Measurements from ENCODE around the gene TBX1.

TBX1 gene

DNA sequence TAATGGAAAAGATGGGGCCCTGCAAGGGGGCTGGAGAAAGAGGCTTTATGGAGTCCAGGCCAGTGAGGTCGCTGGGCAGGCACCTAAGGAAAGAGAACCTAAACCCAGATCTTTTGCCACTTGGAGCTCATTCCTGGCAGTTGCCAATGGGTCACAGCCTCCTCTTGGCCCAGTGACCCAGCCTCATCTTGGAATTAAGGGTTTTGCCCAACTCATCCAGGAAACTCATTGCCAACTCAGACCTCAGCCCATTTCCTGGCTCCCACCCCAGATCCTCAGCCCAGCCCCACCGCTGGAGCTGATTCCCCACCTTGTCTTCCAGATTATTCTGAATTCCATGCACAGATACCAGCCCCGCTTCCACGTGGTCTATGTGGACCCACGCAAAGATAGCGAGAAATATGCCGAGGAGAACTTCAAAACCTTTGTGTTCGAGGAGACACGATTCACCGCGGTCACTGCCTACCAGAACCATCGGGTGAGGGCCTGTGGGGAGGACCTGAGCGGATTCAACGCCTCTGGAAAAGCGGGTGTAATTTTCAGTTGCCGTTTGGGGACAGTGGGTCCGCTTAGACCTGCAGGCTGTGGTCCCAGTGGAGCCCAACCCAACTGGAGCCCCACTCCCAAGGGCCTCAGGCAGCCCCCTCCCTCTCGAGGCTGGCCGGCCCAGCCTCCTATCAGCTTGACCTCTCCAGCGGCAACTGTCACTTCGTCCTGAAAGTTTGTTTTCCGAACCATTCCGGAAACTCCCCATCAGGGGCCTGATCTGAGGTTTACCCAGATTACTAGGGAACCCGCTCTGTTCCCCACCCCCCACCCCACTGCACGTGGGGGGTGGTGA, 4.3 kb downstream of the TBX1 start:
- FAIRE-seq (no peak), DNase-seq (ENCODE audit: insufficient read length, low spot score) (no peak)
- TF ChIP-seq, protein P1, sequence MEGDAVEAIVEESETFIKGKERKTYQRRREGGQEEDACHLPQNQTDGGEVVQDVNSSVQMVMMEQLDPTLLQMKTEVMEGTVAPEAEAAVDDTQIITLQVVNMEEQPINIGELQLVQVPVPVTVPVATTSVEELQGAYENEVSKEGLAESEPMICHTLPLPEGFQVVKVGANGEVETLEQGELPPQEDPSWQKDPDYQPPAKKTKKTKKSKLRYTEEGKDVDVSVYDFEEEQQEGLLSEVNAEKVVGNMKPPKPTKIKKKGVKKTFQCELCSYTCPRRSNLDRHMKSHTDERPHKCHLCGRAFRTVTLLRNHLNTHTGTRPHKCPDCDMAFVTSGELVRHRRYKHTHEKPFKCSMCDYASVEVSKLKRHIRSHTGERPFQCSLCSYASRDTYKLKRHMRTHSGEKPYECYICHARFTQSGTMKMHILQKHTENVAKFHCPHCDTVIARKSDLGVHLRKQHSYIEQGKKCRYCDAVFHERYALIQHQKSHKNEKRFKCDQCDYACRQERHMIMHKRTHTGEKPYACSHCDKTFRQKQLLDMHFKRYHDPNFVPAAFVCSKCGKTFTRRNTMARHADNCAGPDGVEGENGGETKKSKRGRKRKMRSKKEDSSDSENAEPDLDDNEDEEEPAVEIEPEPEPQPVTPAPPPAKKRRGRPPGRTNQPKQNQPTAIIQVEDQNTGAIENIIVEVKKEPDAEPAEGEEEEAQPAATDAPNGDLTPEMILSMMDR (IDR thresholded peaks at IDR 0.05; ENCODE audit: insufficient read depth, missing control alignments), result no peak

DNA sequence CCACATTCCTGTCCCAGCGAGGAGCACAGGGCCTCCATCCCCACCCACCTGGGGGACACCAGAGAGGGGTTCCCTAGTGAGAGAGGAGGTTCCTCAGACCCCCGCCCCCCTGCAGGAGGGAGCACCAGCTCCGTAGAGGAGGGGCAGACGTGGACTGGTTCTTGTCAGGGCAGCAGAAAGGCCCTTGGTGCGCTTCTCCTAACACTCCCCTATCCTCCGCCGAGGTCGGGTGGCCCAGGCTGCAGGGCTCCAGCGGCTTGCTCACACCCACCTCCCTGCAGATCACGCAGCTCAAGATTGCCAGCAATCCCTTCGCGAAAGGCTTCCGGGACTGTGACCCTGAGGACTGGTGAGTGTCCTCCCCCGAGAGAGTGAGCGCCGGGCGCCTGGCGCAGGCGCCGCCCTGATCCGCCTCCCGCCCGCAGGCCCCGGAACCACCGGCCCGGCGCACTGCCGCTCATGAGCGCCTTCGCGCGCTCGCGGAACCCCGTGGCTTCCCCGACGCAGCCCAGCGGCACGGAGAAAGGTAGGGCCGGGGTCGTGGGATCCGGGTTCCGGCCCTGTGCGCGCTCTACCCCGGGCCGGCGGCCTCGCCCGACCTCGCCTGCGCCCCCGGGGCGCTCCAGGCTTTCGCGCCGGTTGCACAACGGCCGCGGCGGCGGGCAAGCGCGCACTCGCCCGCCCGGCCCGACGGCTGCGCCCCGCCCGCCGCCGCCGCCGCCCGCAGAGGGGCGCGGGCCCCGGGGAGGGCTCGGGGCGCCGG, 5.1 kb downstream of the TBX1 start:
- FAIRE-seq, result no peak
- no peak for DNase-seq (ENCODE audit: insufficient read length, low spot score)
- TF ChIP-seq, protein P1 (IDR thresholded peaks at IDR 0.05; ENCODE audit: insufficient read depth, missing control alignments), result no peak

DNA sequence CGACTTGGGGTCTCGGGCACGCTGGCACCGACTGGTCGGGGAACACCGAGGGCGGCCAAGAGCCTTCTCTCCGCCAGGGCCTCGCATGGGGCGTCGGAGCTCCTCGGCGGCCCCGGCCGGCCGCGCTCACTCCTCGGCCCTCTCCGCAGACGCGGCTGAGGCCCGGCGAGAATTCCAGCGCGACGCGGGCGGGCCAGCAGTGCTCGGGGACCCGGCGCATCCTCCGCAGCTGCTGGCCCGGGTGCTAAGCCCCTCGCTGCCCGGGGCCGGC, 5.6 kb downstream of the TBX1 start:
- TF ChIP-seq, protein P1 (IDR thresholded peaks at IDR 0.05; ENCODE audit: insufficient read depth, missing control alignments), result no peak
- FAIRE-seq (no peak), DNase-seq (ENCODE audit: insufficient read length, low spot score) (no peak)

DNA sequence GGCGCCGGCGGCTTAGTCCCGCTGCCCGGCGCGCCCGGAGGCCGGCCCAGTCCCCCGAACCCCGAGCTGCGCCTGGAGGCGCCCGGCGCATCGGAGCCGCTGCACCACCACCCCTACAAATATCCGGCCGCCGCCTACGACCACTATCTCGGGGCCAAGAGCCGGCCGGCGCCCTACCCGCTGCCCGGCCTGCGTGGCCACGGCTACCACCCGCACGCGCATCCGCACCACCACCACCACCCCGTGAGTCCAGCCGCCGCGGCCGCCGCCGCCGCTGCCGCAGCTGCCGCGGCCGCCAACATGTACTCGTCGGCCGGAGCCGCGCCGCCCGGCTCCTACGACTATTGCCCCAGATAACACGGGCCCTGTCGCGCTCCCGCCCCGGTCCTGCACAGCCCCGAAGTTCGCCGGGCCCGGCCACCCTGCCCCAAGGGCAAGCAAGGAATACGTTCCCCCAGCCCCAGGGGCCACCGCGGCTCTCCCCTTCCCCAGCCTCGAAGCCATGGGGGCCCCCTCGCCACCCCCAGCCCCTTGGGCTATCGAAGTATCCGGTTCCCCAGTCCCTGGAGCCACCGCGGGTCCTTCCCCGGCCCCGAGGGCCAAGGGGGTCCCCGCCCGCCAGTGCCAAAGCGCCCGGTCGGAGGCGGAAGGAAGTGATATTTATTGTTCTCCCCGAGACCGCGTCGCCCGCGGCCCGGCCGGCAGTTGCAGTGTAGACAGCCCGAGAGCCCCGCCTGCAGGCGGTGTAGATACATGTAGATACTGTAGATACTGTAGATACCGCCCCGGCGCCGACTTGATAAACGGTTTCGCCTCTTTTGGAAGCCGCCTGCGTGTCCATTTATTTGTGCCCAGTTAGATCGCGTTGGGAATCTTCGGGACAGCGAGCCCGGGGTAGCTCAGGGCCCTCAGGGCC, 6.2 kb downstream of the TBX1 start:
- TF ChIP-seq, protein P1 (IDR thresholded peaks at IDR 0.05; ENCODE audit: insufficient read depth, missing control alignments), result no peak
- no peak for DNase-seq (ENCODE audit: insufficient read length, low spot score)
- no peak for FAIRE-seq

DNA sequence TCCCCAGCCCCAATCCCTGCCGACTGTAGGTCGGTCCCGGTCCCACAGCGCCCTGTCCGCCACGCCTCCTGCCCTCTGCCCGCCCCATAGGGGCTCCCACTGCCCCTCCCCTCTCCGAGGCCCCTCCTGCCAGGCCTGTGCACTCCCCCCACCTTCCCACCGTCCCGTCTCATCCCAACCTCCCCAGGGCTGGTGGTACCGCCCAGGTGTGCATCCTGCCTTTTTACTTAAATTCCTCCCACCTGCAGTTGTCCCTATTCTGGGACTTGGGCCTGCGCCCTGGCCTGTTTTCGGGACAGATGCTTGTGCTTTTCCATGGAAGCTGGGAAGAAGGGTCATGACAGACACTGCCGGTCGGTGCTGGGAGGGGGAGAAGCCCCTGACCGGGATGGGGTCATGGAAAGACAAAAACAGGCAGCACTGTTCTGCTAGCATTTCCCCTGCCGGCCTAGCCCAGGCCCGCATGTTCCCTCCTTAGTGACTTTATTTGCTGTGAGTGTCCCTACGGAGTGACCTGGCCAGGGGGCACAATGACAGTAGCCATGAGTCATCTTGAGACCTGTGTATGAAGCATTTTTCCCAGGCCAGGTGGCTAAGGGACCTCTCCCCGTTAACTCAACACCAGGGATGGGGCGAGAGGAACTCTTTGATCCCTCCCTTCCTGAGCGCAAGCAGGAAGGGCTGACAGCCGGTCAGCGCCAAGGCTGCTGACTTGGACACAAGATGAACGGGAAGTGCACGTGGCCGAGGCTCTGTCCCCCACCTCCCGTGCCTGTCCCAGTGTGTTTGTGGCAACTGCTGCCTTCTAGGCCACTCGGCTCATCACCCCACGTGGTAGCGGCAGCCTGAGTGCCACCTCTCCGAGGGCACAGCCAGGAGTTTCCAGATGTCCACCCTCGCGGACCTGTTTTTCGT, 7.1 kb downstream of the TBX1 start:
- FAIRE-seq (no peak), DNase-seq (ENCODE audit: insufficient read length, low spot score) (no peak)
- TF ChIP-seq, protein P1 (IDR thresholded peaks at IDR 0.05; ENCODE audit: insufficient read depth, missing control alignments), result no peak

DNA sequence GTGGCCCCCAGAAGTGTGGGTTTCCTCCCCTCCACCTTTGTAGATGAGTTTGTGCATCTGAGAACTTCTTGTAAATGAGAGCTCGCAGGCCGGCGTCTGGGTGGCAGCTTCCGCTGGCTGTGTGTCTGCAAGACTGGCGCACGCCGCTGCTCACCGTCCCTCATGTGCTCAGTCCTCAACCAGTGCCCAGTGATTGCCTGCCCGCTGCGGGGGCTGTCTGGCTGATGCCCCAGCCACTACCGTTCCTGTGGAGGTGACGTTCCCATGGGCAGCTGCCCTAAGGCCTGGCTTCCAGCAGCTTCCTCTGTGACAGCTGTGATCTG, 8.8 kb downstream of the TBX1 start:
- FAIRE-seq, result no peak
- TF ChIP-seq, protein P1 (IDR thresholded peaks at IDR 0.05; ENCODE audit: insufficient read depth, missing control alignments), result no peak

More for the DNA sequence above, 8.8 kb downstream of the TBX1 start:
- DNase-seq (ENCODE audit: insufficient read length, low spot score), result no peak

Data from D721Med (cell line).